Tibial artery (tissue), 4 donors: ENCODE data around the gene TM2D3.

Experiments
- DNase-seq, 2 donors: peaks; one replicate each; pipeline ENCODE4 v3.0.0-alpha.2; 2019
- H3K27ac ChIP-seq, 2 donors: fragments of 200-600 bp; sonication (generic) in 1 of 2; 1 replicate in 1 of 2; 2 replicates in 1 of 2; pipeline ENCODE4 v1.5.1; 2018 to 2019; ENCODE audit warnings: mild to moderate bottlenecking in 1 of 2
- H3K27me3 ChIP-seq, 2 donors: fragments of 200-600 bp; sonication (generic) in 1 of 2; one replicate each; pipeline versions ENCODE4 v1.5.1 to v1.6.0; 2016 to 2019
- H3K36me3 ChIP-seq, 3 donors: fragments of 200-600 bp; sonication (generic) in 2 of 3; one replicate each; pipeline ENCODE4 v1.5.1; 2016 to 2019; ENCODE audit warnings: mild to moderate bottlenecking in 2 of 3
- H3K4me1 ChIP-seq, 4 donors: fragments of 200-600 bp; sonication (generic) in 2 of 4; 1 replicate in 3 of 4; 2 replicates in 1 of 4; pipeline ENCODE4 v1.5.1; 2016 to 2019
- H3K4me3 ChIP-seq, 2 donors: fragments of 200-600 bp; sonication (generic) in 1 of 2; 1 replicate in 1 of 2; 2 replicates in 1 of 2; pipeline ENCODE4 v1.5.1; 2018 to 2019; ENCODE audit warnings: mild to moderate bottlenecking in 2 of 2
- H3K9me3 ChIP-seq, 3 donors: fragments of 200-600 bp; sonication (generic) in 1 of 3; one replicate each; pipeline ENCODE4 v1.5.1; 2016 to 2019
- intact Hi-C: fragments of 100-400 bp; cut with DNase I; formaldehyde crosslinking; loops from one replicate; pipeline ENCODE4 v1.15.0; 2023; ENCODE audit warnings: low total_unique reads
- TF ChIP-seq, protein P1 (sequence below), 2 experiments: fragments of 200-600 bp in 1 of 2; fragments of 450-650 bp in 1 of 2; IDR thresholded peaks; one replicate each; pipeline ENCODE4 v1.5.1; 2017 to 2019; ENCODE audit warnings: antibody characterized with exemption in 2 of 2, mild to moderate bottlenecking in 1 of 2, moderate library complexity in 1 of 2

Gene TM2D3

GRCh38 chr15:101604124-101604874, 47.9 kb downstream of the TM2D3 start:
- TF ChIP-seq, protein P1, sequence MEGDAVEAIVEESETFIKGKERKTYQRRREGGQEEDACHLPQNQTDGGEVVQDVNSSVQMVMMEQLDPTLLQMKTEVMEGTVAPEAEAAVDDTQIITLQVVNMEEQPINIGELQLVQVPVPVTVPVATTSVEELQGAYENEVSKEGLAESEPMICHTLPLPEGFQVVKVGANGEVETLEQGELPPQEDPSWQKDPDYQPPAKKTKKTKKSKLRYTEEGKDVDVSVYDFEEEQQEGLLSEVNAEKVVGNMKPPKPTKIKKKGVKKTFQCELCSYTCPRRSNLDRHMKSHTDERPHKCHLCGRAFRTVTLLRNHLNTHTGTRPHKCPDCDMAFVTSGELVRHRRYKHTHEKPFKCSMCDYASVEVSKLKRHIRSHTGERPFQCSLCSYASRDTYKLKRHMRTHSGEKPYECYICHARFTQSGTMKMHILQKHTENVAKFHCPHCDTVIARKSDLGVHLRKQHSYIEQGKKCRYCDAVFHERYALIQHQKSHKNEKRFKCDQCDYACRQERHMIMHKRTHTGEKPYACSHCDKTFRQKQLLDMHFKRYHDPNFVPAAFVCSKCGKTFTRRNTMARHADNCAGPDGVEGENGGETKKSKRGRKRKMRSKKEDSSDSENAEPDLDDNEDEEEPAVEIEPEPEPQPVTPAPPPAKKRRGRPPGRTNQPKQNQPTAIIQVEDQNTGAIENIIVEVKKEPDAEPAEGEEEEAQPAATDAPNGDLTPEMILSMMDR (IDR thresholded peaks at IDR 0.05), result no peak

DNA sequence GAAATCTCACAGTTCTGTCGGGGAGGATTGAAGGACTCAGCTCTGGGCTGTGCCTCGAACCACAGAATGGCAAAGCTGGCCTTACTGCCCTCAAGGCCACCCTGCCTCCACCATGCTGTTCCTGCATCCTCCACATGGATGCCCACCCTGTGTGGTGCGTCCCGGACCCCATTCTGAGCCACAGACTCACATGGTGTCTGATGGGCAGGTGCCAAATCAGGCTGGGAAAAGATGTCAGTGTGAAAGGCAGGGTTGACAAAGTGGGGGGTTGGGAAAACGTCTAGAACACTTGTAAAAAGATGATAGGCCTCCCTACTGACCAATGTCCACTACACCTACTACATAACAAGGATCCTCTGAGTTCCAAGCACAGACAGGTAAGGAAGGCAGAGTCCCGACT, 49.4 kb downstream of the TM2D3 start:
- Histone ChIP-seq H3K4me3 (no peak overlapping the region), H3K27ac (no peak overlapping the region), H3K9me3 (no peaks in the 10 kb centered on the region), H3K27me3 (peaks cover 0 to 3% of the 10 kb centered on the region in 2 donors), H3K4me1 (no peaks in the 10 kb centered on the region), H3K36me3 (no peaks in the 10 kb centered on the region)
- intact Hi-C loops, result no loop called here
- no peak for DNase-seq
- TF ChIP-seq, protein P1 (IDR thresholded peaks at IDR 0.05), result no peak

More at GRCh38 chr15:101604124-101604874, 47.9 kb downstream of the TM2D3 start:
- Histone ChIP-seq H3K36me3 (no peaks in the 10 kb centered on the region), H3K27ac (no peak overlapping the region), H3K4me3 (no peak overlapping the region), H3K4me1 (no peaks in the 10 kb centered on the region), H3K27me3 (peaks cover 0 to 3% of the 10 kb centered on the region in 2 donors), H3K9me3 (no peaks in the 10 kb centered on the region)
- DNase-seq, result no peak
- intact Hi-C loops, result no loop called here

DNA sequence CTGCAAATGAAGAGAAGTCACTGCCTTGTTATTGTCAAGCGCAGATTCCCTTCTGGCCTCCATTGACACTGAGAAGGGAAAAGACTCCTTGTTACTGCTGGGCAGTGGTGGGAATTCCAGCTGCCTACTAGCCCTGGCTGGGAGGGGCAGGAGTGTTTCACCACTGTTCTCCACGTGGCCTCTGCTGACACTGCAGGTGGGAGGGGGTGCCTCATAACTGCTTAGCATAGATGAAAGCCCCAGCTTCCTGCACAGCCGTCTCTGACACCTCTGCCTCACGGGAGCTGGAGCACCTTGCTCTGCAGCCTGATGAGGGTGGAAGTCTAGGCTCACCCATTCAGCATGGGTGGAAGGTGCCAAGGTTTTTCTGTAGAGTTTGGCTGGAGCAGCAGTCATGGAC, 52.1 kb downstream of the TM2D3 start:
- Histone ChIP-seq H3K4me1 (no peaks in the 10 kb centered on the region), H3K9me3 (peaks cover 0 to 10% (median 0%) of the 10 kb centered on the region in 3 donors), H3K27me3 (peaks cover 0 to 6% of the 10 kb centered on the region in 2 donors), H3K36me3 (no peaks in the 10 kb centered on the region), H3K27ac (no peak overlapping the region), H3K4me3 (no peak overlapping the region)
- TF ChIP-seq, protein P1 (IDR thresholded peaks at IDR 0.05), result no peak
- intact Hi-C loops, result no loop called here
- no peak for DNase-seq

DNA sequence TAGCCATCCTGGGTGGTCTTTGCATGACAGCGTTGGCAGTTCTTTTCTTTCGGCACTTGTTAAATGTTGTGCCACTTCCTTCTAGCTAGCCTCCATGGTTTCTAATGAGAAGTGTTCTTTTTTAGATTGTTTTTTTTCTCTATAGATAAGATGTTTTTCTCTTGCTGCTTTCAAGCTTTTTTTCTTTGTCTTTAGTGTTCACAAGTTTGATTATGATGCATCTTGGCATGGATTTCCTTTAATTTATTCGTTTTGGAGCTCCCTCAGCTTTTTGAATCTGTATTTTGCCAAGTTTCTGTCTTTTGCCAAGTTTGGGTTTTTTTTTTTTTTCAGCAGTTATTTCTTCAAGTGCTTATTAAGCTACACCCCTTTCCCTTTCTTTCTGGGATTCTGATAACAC, 53.1 kb downstream of the TM2D3 start:
- Histone ChIP-seq H3K27me3 (peaks cover 0 to 6% of the 10 kb centered on the region in 2 donors), H3K27ac (no peak overlapping the region), H3K4me1 (no peaks in the 10 kb centered on the region), H3K9me3 (peaks cover 0 to 10% (median 0%) of the 10 kb centered on the region in 3 donors), H3K36me3 (no peaks in the 10 kb centered on the region), H3K4me3 (no peak overlapping the region)
- TF ChIP-seq, protein P1 (IDR thresholded peaks at IDR 0.05), result no peak
- intact Hi-C loops, result no loop called here
- DNase-seq, result no peak

DNA sequence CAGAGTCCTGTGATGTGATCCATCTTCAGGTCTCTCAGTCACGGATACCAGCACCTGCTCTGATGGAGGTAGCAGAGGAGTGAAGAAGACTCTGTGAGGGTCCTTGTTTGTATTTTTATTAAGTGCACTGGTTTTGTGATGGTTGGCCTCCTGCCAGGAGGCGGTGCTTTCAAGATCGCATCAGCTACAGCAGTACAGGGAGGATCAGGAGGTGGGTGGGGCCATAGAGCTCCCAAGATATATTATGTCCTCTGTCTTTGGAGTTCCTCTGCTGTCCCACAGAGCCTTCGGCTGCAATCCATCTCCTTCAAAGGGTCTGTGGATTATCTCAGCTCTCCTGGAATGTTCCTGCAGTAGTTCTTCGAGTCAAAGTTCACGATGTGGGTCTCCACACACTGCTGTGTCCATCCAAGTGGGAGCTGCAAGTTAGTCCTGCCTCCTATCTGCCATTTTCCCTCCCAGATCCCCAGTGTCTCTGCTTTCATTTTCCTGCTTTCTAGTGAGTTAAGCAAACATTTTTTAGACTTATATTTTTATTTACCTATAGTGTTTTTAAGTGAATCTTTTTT, 54.7 kb downstream of the TM2D3 start:
- Histone ChIP-seq H3K27me3 (peaks cover 0 to 6% of the 10 kb centered on the region in 2 donors), H3K36me3 (no peaks in the 10 kb centered on the region), H3K9me3 (peaks cover 0 to 10% (median 0%) of the 10 kb centered on the region in 3 donors), H3K4me3 (no peak overlapping the region), H3K4me1 (no peaks in the 10 kb centered on the region), H3K27ac (no peak overlapping the region)
- TF ChIP-seq, protein P1 (IDR thresholded peaks at IDR 0.05), result no peak
- intact Hi-C loops, result no loop called here
- DNase-seq, result no peak
